K562 (cell line): ENCODE measurements around the gene TRIM27. TPM values are rescaled to one million over a fixed set of nuclear protein-coding genes. Genes with fewer than 3 reads are reported as not detected.

Experiments used
- ARID4B ChIP-seq: sonication (generic); formaldehyde crosslinking; IDR thresholded peaks from 2 replicates; pipeline ENCODE4 v1.8.0; 2022; ENCODE audit warnings: mild to moderate bottlenecking, missing genetic modification reagents
- CTCFL ChIP-seq: IDR thresholded peaks from 2 replicates; pipeline ENCODE4 v1.6.1; 2011; ENCODE audit warnings: borderline replicate concordance, low read depth, mild to moderate bottlenecking, moderate library complexity, low read length; ENCODE audit not compliant: insufficient read depth, poor library complexity, severe bottlenecking
- ELK1 ChIP-seq: sonication (generic); formaldehyde crosslinking; IDR thresholded peaks from 2 replicates; pipeline ENCODE4 v1.8.1; 2022; ENCODE audit warnings: missing genetic modification reagents
- MNT ChIP-seq, 2 experiments: fragments of 450-650 bp; conservative IDR thresholded peaks; 2 replicates each; pipeline ENCODE4 v1.6.1; 2017; ENCODE audit warnings: mild to moderate bottlenecking in 2 of 2, moderate library complexity in 2 of 2
- POLR2B ChIP-seq: fragments of 450-650 bp; IDR thresholded peaks from 2 replicates; pipeline ENCODE4 v1.6.1; 2018; ENCODE audit warnings: low read depth; ENCODE audit not compliant: partially characterized antibody
- SMAD3 ChIP-seq: fragments of 450-650 bp; formaldehyde crosslinking; conservative IDR thresholded peaks from 2 replicates; pipeline ENCODE4 v1.4.0; 2020; ENCODE audit warnings: mild to moderate bottlenecking
- SMAD4 ChIP-seq: fragments of 250-450 bp; sonication (Bioruptor Pico); conservative IDR thresholded peaks from 2 replicates; pipeline ENCODE4 v1.8.0; 2021; ENCODE audit warnings: inconsistent platforms, mild to moderate bottlenecking, moderate library complexity
- TFAP4 ChIP-seq: sonication (generic); formaldehyde crosslinking; IDR thresholded peaks from 2 replicates; pipeline ENCODE4 v1.8.0; 2022; ENCODE audit warnings: missing genetic modification reagents, mild to moderate bottlenecking, moderate library complexity, borderline replicate concordance
- ZNF277 ChIP-seq: fragments of 250-450 bp; sonication (Bioruptor Pico); IDR thresholded peaks from 2 replicates; pipeline ENCODE4 v1.8.0; 2022; ENCODE audit warnings: inconsistent platforms, mild to moderate bottlenecking, moderate library complexity, borderline replicate concordance
- ZNF695 ChIP-seq: fragments of 450-650 bp; formaldehyde crosslinking; IDR thresholded peaks from 2 replicates; pipeline ENCODE4 v1.4.0; 2020; ENCODE audit warnings: mild to moderate bottlenecking, moderate library complexity
- polyA plus RNA-seq, 8 experiments: library from polyadenylated mRNA; depleted of rRNA in 4 of 8; stranded (reverse) in 5 of 8; unstranded in 3 of 8; fragments of >200 nt; fragmentation: Nextera tagmentation in 2 of 8; fragmentation: Illumina TruSeq in 1 of 8; extraction: Ambion mirVana in 2 of 8; extraction: Trizol in 1 of 8; gene quantifications; 2 replicates each; pipeline versions ENCODE4 v1.2.1 to v1.2.3, GENCODE V29; 2011 to 2014; ENCODE audit warnings: inconsistent platforms in 1 of 8, missing spikeins in 1 of 8
- total RNA-seq, 7 experiments: library from RNA; depleted of rRNA in 6 of 7; stranded (reverse); fragments of >200 nt in 6 of 7; fragmentation: Illumina TruSeq in 2 of 7; extraction: Trizol in 2 of 7; gene quantifications; 2 replicates each; pipeline versions ENCODE4 v1.2.1 to v1.2.3, GENCODE V29; 2011 to 2021; ENCODE audit warnings: low replicate concordance in 1 of 7

TRIM27 gene
- total and polyA plus RNA-seq, 9 of the 15 experiments (the other 6 are each of a cell fraction or from before 2014, with no cell fraction given) = 37.7 to 235 (median 122) TPM

- TF ChIP-seq CTCFL = peak; percentile 94
- no peak for TF ChIP-seq ARID4B
- TF ChIP-seq POLR2B = peak; percentile 62
- 0 out of 2 replicates have a peak, but pooled peaks have one; percentile 38 for TF ChIP-seq SMAD4 (CRISPR knock-in tag)
- no peak for TF ChIP-seq ZNF695 (CRISPR knock-in tag)
- TF ChIP-seq SMAD3 (CRISPR knock-in tag) = peak; percentile 72; the same call in 1 of the 2 replicates
- TF ChIP-seq TFAP4 (CRISPR knock-in tag) = peak; percentile 48; the same call in 1 of the 2 replicates
- peak; percentile 40; the same call in 1 of the 2 replicates for TF ChIP-seq ZNF277 (CRISPR knock-in tag)
- no peak for TF ChIP-seq ELK1 (CRISPR knock-in tag)
- TF ChIP-seq MNT (conservative IDR thresholded peaks at IDR 0.05) = peak in 1 of 2 experiments; percentile 26; a peak in 1 of 4 replicates
These were observed 27.0 kb downstream of the TRIM27 start (continued) for GRCh38 chr6:28896505-28897368.
